ENCODE results near the gene TTC23. TPM values are rescaled to one million over a fixed set of nuclear protein-coding genes. Genes with fewer than 3 reads are reported as not detected.

Gene TTC23
- total RNA-seq, 1 donor from 2014 or later: 7.8 TPM

DNA sequence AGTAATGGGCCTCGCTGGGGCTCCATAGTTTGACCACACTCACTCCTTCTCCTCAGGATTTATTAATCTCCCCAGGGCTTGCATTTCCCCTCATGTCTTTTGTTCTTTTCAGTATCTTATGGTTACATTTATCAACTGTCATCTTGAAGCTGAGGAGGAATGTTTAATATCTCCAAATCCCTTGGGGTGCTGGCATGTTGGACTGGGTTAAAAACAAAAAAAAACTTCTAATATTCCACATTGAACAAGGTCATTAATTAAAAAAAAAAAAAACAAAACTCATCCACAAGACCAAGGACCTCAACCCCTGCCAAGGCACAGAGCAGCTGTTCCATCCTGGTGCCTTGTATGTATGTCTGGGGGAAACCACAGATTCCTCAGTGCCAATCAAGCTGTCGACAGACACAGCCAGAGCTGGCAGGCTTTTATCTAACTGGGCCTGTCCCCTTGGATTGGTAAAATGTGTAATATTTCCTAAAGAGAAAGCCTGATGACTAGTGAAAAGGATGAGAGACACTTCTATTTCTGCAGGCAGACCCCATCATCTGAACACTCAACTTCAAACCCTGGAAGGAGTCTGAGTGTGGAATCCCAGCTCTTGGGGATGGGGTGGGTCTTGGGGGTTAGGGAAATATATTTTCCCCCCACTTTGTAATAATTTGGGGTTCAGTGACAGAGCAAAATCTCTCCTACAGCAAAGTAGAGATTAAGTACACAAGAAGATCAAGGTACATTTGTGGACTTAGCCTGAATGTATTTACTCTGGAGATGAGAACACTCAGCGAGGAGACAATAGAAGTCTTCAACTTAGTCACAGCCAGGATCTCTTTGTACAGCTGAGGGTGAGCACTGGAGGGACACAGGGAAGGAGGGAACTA lies 69.1 kb downstream of the TTC23 start:
- Mint-ChIP-seq H3K4me3 (ENCODE audit: unreplicated experiment) (no peak overlapping the region), H3K9me3 (ENCODE audit: unreplicated experiment) (peaks cover 3% of the 10 kb centered on the region), H3K4me1 (ENCODE audit: low read depth, unreplicated experiment) (peaks cover 17% of the 10 kb centered on the region), H3K27ac (ENCODE audit: unreplicated experiment) (no peak overlapping the region), H3K27me3 (ENCODE audit: unreplicated experiment) (peaks cover 5% of the 10 kb centered on the region), H3K36me3 (ENCODE audit: unreplicated experiment) (no peaks in the 10 kb centered on the region)
- TF ChIP-seq CTCF (IDR thresholded peaks at IDR 0.05; ENCODE audit: partially characterized antibody, unreplicated experiment): no peak
- no peak for DNase-seq

GRCh38 chr15:99177679-99178078 lies 71.7 kb downstream of the TTC23 start:
- Mint-ChIP-seq H3K4me3 (ENCODE audit: unreplicated experiment) (no peak overlapping the region), H3K27ac (ENCODE audit: unreplicated experiment) (no peak overlapping the region), H3K9me3 (ENCODE audit: unreplicated experiment) (peaks cover 3% of the 10 kb centered on the region), H3K4me1 (ENCODE audit: low read depth, unreplicated experiment) (peaks cover 26% of the 10 kb centered on the region), H3K27me3 (ENCODE audit: unreplicated experiment) (peaks cover 4% of the 10 kb centered on the region), H3K36me3 (ENCODE audit: unreplicated experiment) (no peaks in the 10 kb centered on the region)
- no peak for DNase-seq
- no peak for TF ChIP-seq CTCF (IDR thresholded peaks at IDR 0.05; ENCODE audit: partially characterized antibody, unreplicated experiment)

DNA sequence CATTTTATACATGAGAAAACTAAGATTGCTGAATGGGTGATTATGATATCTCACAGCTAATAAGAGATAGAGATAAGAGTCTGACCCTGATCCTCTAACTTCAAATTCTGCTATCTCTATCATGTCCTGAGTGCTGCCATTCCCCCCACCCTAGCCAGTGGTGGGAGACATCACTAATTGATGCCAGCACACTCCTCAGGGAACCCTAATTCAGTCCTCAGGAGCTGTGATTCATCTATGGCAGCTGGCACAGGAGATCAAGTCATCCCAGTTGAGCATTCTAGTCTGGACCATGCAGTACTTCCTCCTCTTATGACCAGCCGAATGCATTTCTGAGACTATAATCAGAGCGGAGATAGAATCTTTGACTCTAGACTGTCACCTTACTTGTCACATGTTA lies 72.6 kb downstream of the TTC23 start:
- Mint-ChIP-seq H3K27ac (ENCODE audit: unreplicated experiment) (no peak overlapping the region), H3K4me3 (ENCODE audit: unreplicated experiment) (no peak overlapping the region), H3K36me3 (ENCODE audit: unreplicated experiment) (no peaks in the 10 kb centered on the region), H3K4me1 (ENCODE audit: low read depth, unreplicated experiment) (peaks cover 20% of the 10 kb centered on the region), H3K9me3 (ENCODE audit: unreplicated experiment) (no peaks in the 10 kb centered on the region), H3K27me3 (ENCODE audit: unreplicated experiment) (peaks cover 2% of the 10 kb centered on the region)
- no peak for TF ChIP-seq CTCF (IDR thresholded peaks at IDR 0.05; ENCODE audit: partially characterized antibody, unreplicated experiment)
- no peak for DNase-seq

GRCh38 chr15:99174567-99175395 lies 74.6 kb downstream of the TTC23 start:
- Mint-ChIP-seq H3K9me3 (ENCODE audit: unreplicated experiment) (peaks cover 3% of the 10 kb centered on the region), H3K4me1 (ENCODE audit: low read depth, unreplicated experiment) (peaks cover 16% of the 10 kb centered on the region), H3K36me3 (ENCODE audit: unreplicated experiment) (no peaks in the 10 kb centered on the region), H3K27ac (ENCODE audit: unreplicated experiment) (no peak overlapping the region), H3K4me3 (ENCODE audit: unreplicated experiment) (no peak overlapping the region), H3K27me3 (ENCODE audit: unreplicated experiment) (peaks cover 1% of the 10 kb centered on the region)
- no peak for TF ChIP-seq CTCF (IDR thresholded peaks at IDR 0.05; ENCODE audit: partially characterized antibody, unreplicated experiment)
- DNase-seq: no peak
